Keratinocyte (primary cell): ENCODE data around the gene CCNK. TPM values are rescaled to one million over a fixed set of nuclear protein-coding genes. Genes with fewer than 3 reads are reported as not detected.
A peak's percentile ranks its signal among the peaks of the same experiment; 100 is the strongest.

Source experiments
- DNase-seq: peaks from one replicate; pipeline ENCODE4 v3.0.0-alpha.2; 2011; ENCODE audit warnings: low read depth, missing footprints, low spot score
- FAIRE-seq: peaks from 2 replicates; lab custom pipeline; 2011; peaks lifted over from hg19 to GRCh38; lab: Jason Lieb, UNC
- H2AFZ ChIP-seq: 2 replicates; pipeline ENCODE4 v1.6.0; 2012; ENCODE audit warnings: low read length, control low read depth, inconsistent platforms; ENCODE audit not compliant: control insufficient read depth
- H3K27ac ChIP-seq: 2 replicates; pipeline ENCODE4 v1.5.1; 2011; ENCODE audit warnings: low read length; ENCODE audit not compliant: control insufficient read depth, insufficient read depth
- H3K27me3 ChIP-seq: 3 replicates; pipeline ENCODE4 v1.6.0; 2011; ENCODE audit warnings: low read length; ENCODE audit not compliant: control insufficient read depth, insufficient read depth; ENCODE audit errors: extremely low read depth
- H3K36me3 ChIP-seq, 2 experiments: 2 replicates in 1 of 2; 3 replicates in 1 of 2; pipeline ENCODE4 v1.5.1; 2011; ENCODE audit warnings: low read length in 2 of 2, mild to moderate bottlenecking in 1 of 2; ENCODE audit not compliant: control insufficient read depth in 2 of 2, insufficient read depth in 2 of 2; ENCODE audit errors: extremely low read depth in 1 of 2
- H3K4me1 ChIP-seq: 3 replicates; pipeline ENCODE4 v1.5.1; 2011; ENCODE audit warnings: low read length; ENCODE audit not compliant: control insufficient read depth, insufficient read depth; ENCODE audit errors: extremely low read depth
- H3K4me2 ChIP-seq: 3 replicates; pipeline ENCODE4 v1.6.0; 2011; ENCODE audit warnings: low read depth, low read length; ENCODE audit not compliant: control insufficient read depth, insufficient read depth; ENCODE audit errors: extremely low read depth
- H3K4me3 ChIP-seq, 3 experiments: fragments of 200-600 bp in 1 of 3; sonication (generic) in 1 of 3; 2 replicates in 2 of 3; 3 replicates in 1 of 3; pipeline ENCODE4 v1.5.1; 2011 to 2016; ENCODE audit warnings: low read length in 3 of 3, mild to moderate bottlenecking in 3 of 3, control low read depth in 2 of 3, inconsistent platforms in 1 of 3, low read depth in 1 of 3, mixed read lengths in 1 of 3, mixed run types in 1 of 3, moderate library complexity in 1 of 3; ENCODE audit not compliant: control insufficient read depth in 2 of 3, insufficient read depth in 2 of 3; ENCODE audit errors: extremely low read depth in 1 of 3
- H3K79me2 ChIP-seq: 2 replicates; pipeline ENCODE4 v1.6.0; 2012; ENCODE audit warnings: low read length; ENCODE audit not compliant: control insufficient read depth, insufficient read depth
- H3K9ac ChIP-seq: 3 replicates; pipeline ENCODE4 v1.6.0; 2011; ENCODE audit warnings: low read length; ENCODE audit not compliant: control insufficient read depth, insufficient read depth; ENCODE audit errors: extremely low read depth
- H3K9me1 ChIP-seq: 3 replicates; pipeline ENCODE4 v1.6.0; 2011; ENCODE audit warnings: low read length; ENCODE audit not compliant: control insufficient read depth, insufficient read depth; ENCODE audit errors: extremely low read depth
- H3K9me3 ChIP-seq: 2 replicates; pipeline ENCODE4 v1.5.1; 2012; ENCODE audit warnings: low read depth, low read length; ENCODE audit not compliant: control insufficient read depth
- H4K20me1 ChIP-seq: 3 replicates; pipeline ENCODE4 v1.6.0; 2011; ENCODE audit warnings: low read length; ENCODE audit not compliant: control insufficient read depth, insufficient read depth; ENCODE audit errors: extremely low read depth
- EZH2 ChIP-seq: IDR thresholded peaks from one replicate; pipeline ENCODE4 v1.6.1; 2012; ENCODE audit warnings: inconsistent platforms, mild to moderate bottlenecking, low read length, moderate library complexity
- dilution Hi-C: fragments of 300-500 bp; cut with MboI; formaldehyde crosslinking; loops from one replicate; pipeline ENCODE4 v1.7.0; 2020; ENCODE audit warnings: low sequenced_read_pairs; ENCODE audit not compliant: extremely low pct_ligation_motif_present
- polyA plus RNA-seq, 5 experiments: library from polyadenylated mRNA; depleted of rRNA in 3 of 5; stranded (reverse) in 3 of 5; stranded (forward) in 1 of 5; unstranded in 1 of 5; fragments of >200 nt; gene quantifications; 1 replicate in 1 of 5; 2 replicates in 3 of 5; 3 replicates in 1 of 5; pipeline versions ENCODE4 v1.2.1 to v1.2.3, GENCODE V29; 2011 to 2012; ENCODE audit warnings: missing spikeins in 2 of 5, low read depth in 1 of 5, low replicate concordance in 1 of 5
- TF ChIP-seq, protein P1 (sequence below), 3 experiments: IDR thresholded peaks in 1 of 3; conservative IDR thresholded peaks in 1 of 3; optimal IDR thresholded peaks in 1 of 3; 2 replicates in 2 of 3; 3 replicates in 1 of 3; pipeline versions ENCODE3 to v1.5.1; 2011; ENCODE audit warnings: low read length in 3 of 3, mild to moderate bottlenecking in 3 of 3, moderate library complexity in 2 of 3, control low read depth in 1 of 3, inconsistent platforms in 1 of 3; ENCODE audit not compliant: insufficient read depth in 2 of 3; ENCODE audit errors: extremely low read depth in 1 of 3

The CCNK gene
- polyA plus RNA-seq, 1 donor (not counting 4 experiments of a cell fraction or from before 2014, with no cell fraction given): 12.8 TPM

GRCh38 chr14:99479160-99479905 is 1.9 kb upstream of the CCNK start:
- H3K4me1 ChIP-seq: peaks cover 40% of the 10 kb centered on the region
- DNase-seq (no peak), FAIRE-seq (no peak)
- H4K20me1 ChIP-seq: peaks cover 13% of the 10 kb centered on the region
- no peak overlapping the region for H2AFZ ChIP-seq
- no peaks in the 10 kb centered on the region for H3K9me3 ChIP-seq
- dilution Hi-C loops: no loop called here
- H3K4me3 ChIP-seq: peak overlapping the region; percentile 66 to 81 (median 79)
- H3K9ac ChIP-seq: peak overlapping the region; percentile 83
- H3K79me2 ChIP-seq: peaks cover 90% of the 10 kb centered on the region
- TF ChIP-seq, protein P1, sequence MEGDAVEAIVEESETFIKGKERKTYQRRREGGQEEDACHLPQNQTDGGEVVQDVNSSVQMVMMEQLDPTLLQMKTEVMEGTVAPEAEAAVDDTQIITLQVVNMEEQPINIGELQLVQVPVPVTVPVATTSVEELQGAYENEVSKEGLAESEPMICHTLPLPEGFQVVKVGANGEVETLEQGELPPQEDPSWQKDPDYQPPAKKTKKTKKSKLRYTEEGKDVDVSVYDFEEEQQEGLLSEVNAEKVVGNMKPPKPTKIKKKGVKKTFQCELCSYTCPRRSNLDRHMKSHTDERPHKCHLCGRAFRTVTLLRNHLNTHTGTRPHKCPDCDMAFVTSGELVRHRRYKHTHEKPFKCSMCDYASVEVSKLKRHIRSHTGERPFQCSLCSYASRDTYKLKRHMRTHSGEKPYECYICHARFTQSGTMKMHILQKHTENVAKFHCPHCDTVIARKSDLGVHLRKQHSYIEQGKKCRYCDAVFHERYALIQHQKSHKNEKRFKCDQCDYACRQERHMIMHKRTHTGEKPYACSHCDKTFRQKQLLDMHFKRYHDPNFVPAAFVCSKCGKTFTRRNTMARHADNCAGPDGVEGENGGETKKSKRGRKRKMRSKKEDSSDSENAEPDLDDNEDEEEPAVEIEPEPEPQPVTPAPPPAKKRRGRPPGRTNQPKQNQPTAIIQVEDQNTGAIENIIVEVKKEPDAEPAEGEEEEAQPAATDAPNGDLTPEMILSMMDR (optimal IDR thresholded peaks at IDR 0.05 in 1 of 3, IDR thresholded peaks at IDR 0.05 in 1 of 3, conservative IDR thresholded peaks at IDR 0.05 in 1 of 3; ENCODE audit: extremely low read depth in 1 of 3, insufficient read depth in 2 of 3, low read length in 3 of 3): peak in 1 of 3 experiments; percentile 1
- no peak for TF ChIP-seq EZH2
- H3K36me3 ChIP-seq: peaks cover 0 to 3% of the 10 kb centered on the region in 2 experiments
- H3K9me1 ChIP-seq: no peaks in the 10 kb centered on the region
- H3K4me2 ChIP-seq: peak overlapping the region; percentile 92
- H3K27me3 ChIP-seq: no peaks in the 10 kb centered on the region
- peak overlapping the region; percentile 59 for H3K27ac ChIP-seq

- no peak for TF ChIP-seq EZH2
- TF ChIP-seq, protein P1 (optimal IDR thresholded peaks at IDR 0.05 in 1 of 3, IDR thresholded peaks at IDR 0.05 in 1 of 3, conservative IDR thresholded peaks at IDR 0.05 in 1 of 3; ENCODE audit: extremely low read depth in 1 of 3, insufficient read depth in 2 of 3, low read length in 3 of 3): peak in 1 of 3 experiments; percentile 12
- Histone ChIP-seq H3K4me1 (peaks cover 40% of the 10 kb centered on the region), H3K79me2 (peaks cover 91% of the 10 kb centered on the region), H4K20me1 (peaks cover 18% of the 10 kb centered on the region), H3K9ac (peak within 1 kb of the TSS; percentile 97), H3K4me3 (peak within 1 kb of the TSS; percentile 79 to 91 (median 84)), H3K9me1 (no peaks in the 10 kb centered on the region), H3K36me3 (peaks cover 0 to 3% of the 10 kb centered on the region in 2 experiments), H3K9me3 (no peaks in the 10 kb centered on the region), H3K4me2 (peak within 1 kb of the TSS; percentile 93), H2AFZ (peak within 1 kb of the TSS; percentile 90), H3K27me3 (no peaks in the 10 kb centered on the region), H3K27ac (peak within 1 kb of the TSS; percentile 96)
- dilution Hi-C loops: no loop called here
- FAIRE-seq: no peak
- DNase-seq: no peak
Measured at GRCh38 chr14:99479906-99480869, 1.0 kb upstream of the CCNK start, which contains the start of gene SETD3. SETD3 (minus strand) TSS chr14:99480859; CDS start chr14:99465805, 15,054 bp downstream.
